ENCODE results near the gene PDE8B.

Gene PDE8B

GRCh38 chr5:77418601-77419581, 208.4 kb downstream of the PDE8B start:
- DNase-seq, result no peak

- no peak for DNase-seq
Measured at GRCh38 chr5:77419644-77420582, 209.4 kb downstream of the PDE8B start.

GRCh38 chr5:77420940-77421339, 210.5 kb downstream of the PDE8B start:
- DNase-seq, result no peak

- DNase-seq, result no peak
Measured at GRCh38 chr5:77423022-77423750, 212.7 kb downstream of the PDE8B start.

- DNase-seq, result no peak
Measured at GRCh38 chr5:77424921-77425320, 214.4 kb downstream of the PDE8B start.

GRCh38 chr5:77425420-77425819, 214.9 kb downstream of the PDE8B start:
- DNase-seq, result no peak

- DNase-seq, result no peak
Measured at GRCh38 chr5:77425998-77426659, 215.6 kb downstream of the PDE8B start.

- DNase-seq, result no peak
Measured at GRCh38 chr5:77426670-77427069, 216.2 kb downstream of the PDE8B start.

- DNase-seq, result no peak
Measured at GRCh38 chr5:77427998-77428397, 217.5 kb downstream of the PDE8B start.

- DNase-seq, result no peak
Measured at GRCh38 chr5:77428526-77428925, 218.0 kb downstream of the PDE8B start.

GRCh38 chr5:77430726-77431125, 220.2 kb downstream of the PDE8B start:
- DNase-seq, result no peak

- no peak for DNase-seq
Measured at GRCh38 chr5:77431286-77431685, 220.8 kb downstream of the PDE8B start.

- DNase-seq, result no peak
Measured at GRCh38 chr5:77431719-77432118, 221.2 kb downstream of the PDE8B start.

- DNase-seq, result no peak
Measured at GRCh38 chr5:77437194-77437593, 226.7 kb downstream of the PDE8B start.

- DNase-seq, result no peak
Measured at GRCh38 chr5:77438071-77438470, 227.6 kb downstream of the PDE8B start.

GRCh38 chr5:77443670-77444069, 233.2 kb downstream of the PDE8B start:
- DNase-seq, result no peak

GRCh38 chr5:77444356-77444755, 233.9 kb downstream of the PDE8B start:
- no peak for DNase-seq

GRCh38 chr5:77448831-77449230, 238.4 kb downstream of the PDE8B start:
- DNase-seq, result no peak

- DNase-seq, result no peak
Measured at GRCh38 chr5:77449277-77449676, 238.8 kb downstream of the PDE8B start.

GRCh38 chr5:77449981-77450380, 239.5 kb downstream of the PDE8B start:
- no peak for DNase-seq

- no peak for DNase-seq
Measured at GRCh38 chr5:77452351-77452750, 241.9 kb downstream of the PDE8B start.

- DNase-seq, result no peak
Measured at GRCh38 chr5:77454123-77454522, 243.6 kb downstream of the PDE8B start.
